Neural progenitor cell (in vitro differentiated cells): Measurements from ENCODE around the gene PIK3CD.

Experiments
- EZH2phosphoT487 ChIP-seq: fragments of 200-600 bp; sonication (generic); IDR thresholded peaks from 2 replicates; pipeline ENCODE4 v1.6.1; 2017; ENCODE audit warnings: antibody characterized with exemption
- TF ChIP-seq, protein P1 (sequence below): fragments of 200-600 bp; sonication (generic); IDR thresholded peaks from 2 replicates; pipeline ENCODE4 v1.5.1; 2017; ENCODE audit warnings: antibody characterized with exemption, mild to moderate bottlenecking

DNA sequence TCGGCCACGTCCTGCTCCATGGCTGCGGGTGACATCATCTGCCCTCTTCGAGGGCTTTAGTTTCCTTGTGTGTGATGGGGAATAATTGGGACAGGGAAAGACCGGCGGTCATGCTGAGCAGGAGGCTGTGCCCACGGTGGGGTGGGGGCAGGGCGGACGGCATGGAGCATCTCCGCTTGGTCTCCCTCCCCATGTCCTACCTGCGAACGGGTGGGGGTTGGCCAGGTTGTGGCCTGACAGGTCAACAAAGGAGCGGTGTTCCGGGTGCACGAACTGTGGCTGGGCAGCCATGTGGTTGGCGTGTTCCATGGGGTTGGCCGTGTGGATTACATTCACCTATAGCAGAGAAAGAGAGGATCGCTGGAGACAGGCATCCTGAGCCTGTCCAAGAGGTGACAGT lies 80.0 kb downstream of the PIK3CD start:
- TF ChIP-seq, protein P1, sequence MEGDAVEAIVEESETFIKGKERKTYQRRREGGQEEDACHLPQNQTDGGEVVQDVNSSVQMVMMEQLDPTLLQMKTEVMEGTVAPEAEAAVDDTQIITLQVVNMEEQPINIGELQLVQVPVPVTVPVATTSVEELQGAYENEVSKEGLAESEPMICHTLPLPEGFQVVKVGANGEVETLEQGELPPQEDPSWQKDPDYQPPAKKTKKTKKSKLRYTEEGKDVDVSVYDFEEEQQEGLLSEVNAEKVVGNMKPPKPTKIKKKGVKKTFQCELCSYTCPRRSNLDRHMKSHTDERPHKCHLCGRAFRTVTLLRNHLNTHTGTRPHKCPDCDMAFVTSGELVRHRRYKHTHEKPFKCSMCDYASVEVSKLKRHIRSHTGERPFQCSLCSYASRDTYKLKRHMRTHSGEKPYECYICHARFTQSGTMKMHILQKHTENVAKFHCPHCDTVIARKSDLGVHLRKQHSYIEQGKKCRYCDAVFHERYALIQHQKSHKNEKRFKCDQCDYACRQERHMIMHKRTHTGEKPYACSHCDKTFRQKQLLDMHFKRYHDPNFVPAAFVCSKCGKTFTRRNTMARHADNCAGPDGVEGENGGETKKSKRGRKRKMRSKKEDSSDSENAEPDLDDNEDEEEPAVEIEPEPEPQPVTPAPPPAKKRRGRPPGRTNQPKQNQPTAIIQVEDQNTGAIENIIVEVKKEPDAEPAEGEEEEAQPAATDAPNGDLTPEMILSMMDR: no peak
- no peak for TF ChIP-seq EZH2phosphoT487
